Skin of body (tissue), 2 donors: ENCODE measurements around the gene CYP26C1. TPM values are rescaled to one million over a fixed set of nuclear protein-coding genes. Genes with fewer than 3 reads are reported as not detected.
"Not testable (repeated sequence)": the region's sequence is repeated elsewhere in the genome, so short reads cannot be mapped to it uniquely, and the experiment has no call there.

Source experiments
- DNase-seq: peaks from one replicate; lab custom pipeline; 2025; lab: John Stamatoyannopoulos, UW
- total RNA-seq: library from RNA; depleted of rRNA; stranded (reverse); fragments of >200 nt; gene quantifications from one replicate; pipeline ENCODE4 v1.2.3, GENCODE V29; 2014

The CYP26C1 gene
- total RNA-seq, 1 donor from 2014 or later: not detected

- no peak for DNase-seq
Observed at GRCh38 chr10:93076871-93077270, 16.3 kb downstream of the CYP26C1 start.

GRCh38 chr10:93077860-93078337 is 17.3 kb downstream of the CYP26C1 start:
- DNase-seq: no peak

- DNase-seq: no peak
Observed at GRCh38 chr10:93079663-93080349, 19.2 kb downstream of the CYP26C1 start.

- DNase-seq: no peak
Observed at GRCh38 chr10:93080350-93081046, 19.9 kb downstream of the CYP26C1 start.

- no peak for DNase-seq
Observed at GRCh38 chr10:93081318-93081717, 20.7 kb downstream of the CYP26C1 start.

GRCh38 chr10:93081834-93082233 is 21.2 kb downstream of the CYP26C1 start:
- no peak for DNase-seq

GRCh38 chr10:93083743-93084539 is 23.3 kb downstream of the CYP26C1 start:
- no peak for DNase-seq

- DNase-seq: no peak
Observed at GRCh38 chr10:93085272-93085859, 24.8 kb downstream of the CYP26C1 start.

GRCh38 chr10:93086289-93086688 is 25.7 kb downstream of the CYP26C1 start:
- no peak for DNase-seq

- DNase-seq: no peak
Observed at GRCh38 chr10:93087846-93088245, 27.2 kb downstream of the CYP26C1 start.

- DNase-seq: no peak
Observed at GRCh38 chr10:93088466-93088865, 27.9 kb downstream of the CYP26C1 start.

GRCh38 chr10:93090619-93091018 is 30.0 kb downstream of the CYP26C1 start:
- no peak for DNase-seq

- no peak for DNase-seq
Observed at GRCh38 chr10:93091960-93092359, 31.4 kb downstream of the CYP26C1 start.

GRCh38 chr10:93095225-93095624 is 34.6 kb downstream of the CYP26C1 start:
- no peak for DNase-seq

- DNase-seq: no peak
Observed at GRCh38 chr10:93096901-93097300, 36.3 kb downstream of the CYP26C1 start.

GRCh38 chr10:93097386-93097785 is 36.8 kb downstream of the CYP26C1 start:
- DNase-seq: no peak

GRCh38 chr10:93098816-93099215 is 38.2 kb downstream of the CYP26C1 start:
- DNase-seq: no peak

GRCh38 chr10:93099670-93100069 is 39.1 kb downstream of the CYP26C1 start:
- DNase-seq: no peak

GRCh38 chr10:93101148-93101547 is 40.5 kb downstream of the CYP26C1 start:
- not testable (repeated sequence) for DNase-seq

GRCh38 chr10:93103953-93104352 is 43.4 kb downstream of the CYP26C1 start:
- DNase-seq: no peak

GRCh38 chr10:93106631-93107072 is 46.1 kb downstream of the CYP26C1 start:
- no peak for DNase-seq
